Heart left ventricle (tissue), 13 donors: ENCODE results near the gene SUSD2.

Experiments
- POLR2A ChIP-seq, 2 donors: fragments of 450-650 bp; IDR thresholded peaks; one replicate each; pipeline ENCODE4 v1.6.1; 2017; ENCODE audit warnings: antibody characterized with exemption in 2 of 2, mild to moderate bottlenecking in 2 of 2, moderate library complexity in 2 of 2
- TF ChIP-seq, protein P1 (sequence below), 12 donors: fragments of 200-600 bp; sonication (generic) in 4 of 12; IDR thresholded peaks; one replicate each; pipeline versions ENCODE4 v1.5.0 to v1.8.0; 2018 to 2022; ENCODE audit warnings: antibody characterized with exemption in 12 of 12, mild to moderate bottlenecking in 5 of 12
- donor health status: ischemic (EF 13 %, LVEDD 7.1; RV severe dilation, severe dysfunction).
- donor health status: DM: no; HTN: yes; CAD: no.
- donor health status: DM: no; HTN: no; CAD: no.
- donor health status: ischemic (EF 25% LVEDD 6.9; RV normal size, moderate dysfunction).
- donor health status: ischemic (EF 25% LVEDD 5.7; RV mildly dilated, moderate dysfunction).
- donor health status: ischemic (EF 35%, LVEDD 5.7; RV mildly dilated, moderate dysfunction).
- donor health status: nonischemic (EF 11% LVEDD 7.7; RV severe dilation, severe dysfunction).
- donor health status: DM: yes; HTN: yes; CAD: no.
- donor health status: PGD.
- donor health status: ischemic (EF 29% LVEDD 5.4; RV normal size, mild dysfunction).
- donor health status: nonischemic (EF 23%, LVEDD 6.1; RV moderate dilation, normal function).

DNA sequence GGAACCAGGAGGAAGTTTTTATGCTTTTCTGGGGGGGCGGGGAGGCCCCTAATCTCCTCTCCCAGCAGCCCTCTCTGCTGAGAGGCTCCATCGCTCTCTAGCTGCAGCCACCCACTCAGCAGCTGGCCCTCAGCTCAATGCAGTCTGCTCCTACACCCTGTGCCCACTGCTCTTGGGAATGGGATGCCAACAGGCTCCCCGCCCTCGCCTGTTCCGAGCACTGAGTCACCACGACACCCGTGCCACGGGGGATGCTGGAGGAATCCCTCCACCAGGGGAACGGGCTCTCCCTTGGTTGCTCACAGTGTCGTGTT, 23.5 kb upstream of the SUSD2 start:
- TF ChIP-seq, protein P1, sequence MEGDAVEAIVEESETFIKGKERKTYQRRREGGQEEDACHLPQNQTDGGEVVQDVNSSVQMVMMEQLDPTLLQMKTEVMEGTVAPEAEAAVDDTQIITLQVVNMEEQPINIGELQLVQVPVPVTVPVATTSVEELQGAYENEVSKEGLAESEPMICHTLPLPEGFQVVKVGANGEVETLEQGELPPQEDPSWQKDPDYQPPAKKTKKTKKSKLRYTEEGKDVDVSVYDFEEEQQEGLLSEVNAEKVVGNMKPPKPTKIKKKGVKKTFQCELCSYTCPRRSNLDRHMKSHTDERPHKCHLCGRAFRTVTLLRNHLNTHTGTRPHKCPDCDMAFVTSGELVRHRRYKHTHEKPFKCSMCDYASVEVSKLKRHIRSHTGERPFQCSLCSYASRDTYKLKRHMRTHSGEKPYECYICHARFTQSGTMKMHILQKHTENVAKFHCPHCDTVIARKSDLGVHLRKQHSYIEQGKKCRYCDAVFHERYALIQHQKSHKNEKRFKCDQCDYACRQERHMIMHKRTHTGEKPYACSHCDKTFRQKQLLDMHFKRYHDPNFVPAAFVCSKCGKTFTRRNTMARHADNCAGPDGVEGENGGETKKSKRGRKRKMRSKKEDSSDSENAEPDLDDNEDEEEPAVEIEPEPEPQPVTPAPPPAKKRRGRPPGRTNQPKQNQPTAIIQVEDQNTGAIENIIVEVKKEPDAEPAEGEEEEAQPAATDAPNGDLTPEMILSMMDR (IDR thresholded peaks at IDR 0.05), result no peak
- no peak for TF ChIP-seq POLR2A (IDR thresholded peaks at IDR 0.05)
